Astrocyte of the spinal cord (primary cell): ENCODE measurements around the gene HEXB.

Experiments
- DNase-seq: peaks from one replicate; pipeline ENCODE4 v3.0.0; 2011; ENCODE audit warnings: low read depth, low spot score
- H3K4me3 ChIP-seq: 2 replicates; pipeline ENCODE4 v1.5.1; 2011; ENCODE audit warnings: low read depth, mild to moderate bottlenecking, low read length, moderate library complexity
- CTCF ChIP-seq: IDR thresholded peaks from 2 replicates; pipeline ENCODE4 v1.5.1; 2012; ENCODE audit warnings: low read depth, mild to moderate bottlenecking, low read length, inconsistent platforms
- in situ Hi-C: cut with HindIII; loops from 2 replicates; pipeline ENCODE4 v1.10.0; 2017; ENCODE audit warnings: low sequenced_read_pairs

Gene HEXB

GRCh38 chr5:74684900-74685851 lies at the start of gene HEXB:
Gene HEXB, plus strand, starts transcription at chr5:74685233. Its CDS starts 28 bp downstream, at chr5:74685261.
- no peak for TF ChIP-seq CTCF
- peak within 1 kb of the TSS; percentile 83 for H3K4me3 ChIP-seq
- peak; percentile 83 for DNase-seq
- in situ Hi-C loops, result no loop called here

GRCh38 chr5:74636149-74636548 lies 48.9 kb upstream of the HEXB start:
- in situ Hi-C loops, result no loop called here
- TF ChIP-seq CTCF, result no peak
- no peak overlapping the region for H3K4me3 ChIP-seq
- no peak for DNase-seq

GRCh38 chr5:74636552-74636951 lies 48.5 kb upstream of the HEXB start:
- no peak for TF ChIP-seq CTCF
- no peak for DNase-seq
- in situ Hi-C loops, result no loop called here
- no peak overlapping the region for H3K4me3 ChIP-seq

GRCh38 chr5:74638544-74638969 lies 46.5 kb upstream of the HEXB start:
- in situ Hi-C loops, result no loop called here
- no peak for TF ChIP-seq CTCF
- H3K4me3 ChIP-seq, result peak overlapping the region; percentile 98
- DNase-seq, result no peak

- peak overlapping the region; percentile 98 for H3K4me3 ChIP-seq
- DNase-seq, result peak; percentile 66
- TF ChIP-seq CTCF, result no peak
- in situ Hi-C loops, result no loop called here
Observed at GRCh38 chr5:74638970-74639806, 45.8 kb upstream of the HEXB start.

- in situ Hi-C loops, result no loop called here
- TF ChIP-seq CTCF, result peak; percentile 12
- no peak for DNase-seq
- peak overlapping the region; percentile 98 for H3K4me3 ChIP-seq
Observed at GRCh38 chr5:74639807-74640449, 45.1 kb upstream of the HEXB start.
